GM18868 (cell line): ENCODE measurements around the gene GOLGA3.
"Not testable (repeated sequence)": the region's sequence is repeated elsewhere in the genome, so short reads cannot be mapped to it uniquely, and the experiment has no call there.

Source experiments
- ATAC-seq: cut with Tn5 transposase; IDR thresholded peaks from one replicate; pipeline ENCODE4 v1.9.1; 2021; ENCODE audit warnings: mild to moderate bottlenecking, moderate library complexity; ENCODE audit not compliant: unreplicated experiment

The GOLGA3 gene

DNA sequence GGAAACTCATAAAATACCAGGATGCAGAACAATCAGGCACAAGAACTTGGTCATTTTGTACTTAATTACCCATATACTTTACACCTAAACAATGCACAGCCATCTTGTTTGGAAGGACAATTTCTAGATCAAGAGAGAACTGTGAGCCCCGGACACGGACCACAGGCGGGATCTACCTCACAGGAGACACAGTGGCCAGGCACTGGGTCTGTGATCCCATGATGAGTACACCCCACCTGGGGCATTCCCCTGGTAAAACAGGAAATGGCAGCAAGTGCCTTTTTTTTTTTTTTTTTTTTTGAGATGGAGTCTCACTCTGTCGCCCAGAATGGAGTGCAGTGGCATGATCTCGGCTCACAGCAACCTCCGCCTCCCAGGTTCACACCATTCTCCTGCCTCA, 15.2 kb downstream of the GOLGA3 start:
- no peak for ATAC-seq

DNA sequence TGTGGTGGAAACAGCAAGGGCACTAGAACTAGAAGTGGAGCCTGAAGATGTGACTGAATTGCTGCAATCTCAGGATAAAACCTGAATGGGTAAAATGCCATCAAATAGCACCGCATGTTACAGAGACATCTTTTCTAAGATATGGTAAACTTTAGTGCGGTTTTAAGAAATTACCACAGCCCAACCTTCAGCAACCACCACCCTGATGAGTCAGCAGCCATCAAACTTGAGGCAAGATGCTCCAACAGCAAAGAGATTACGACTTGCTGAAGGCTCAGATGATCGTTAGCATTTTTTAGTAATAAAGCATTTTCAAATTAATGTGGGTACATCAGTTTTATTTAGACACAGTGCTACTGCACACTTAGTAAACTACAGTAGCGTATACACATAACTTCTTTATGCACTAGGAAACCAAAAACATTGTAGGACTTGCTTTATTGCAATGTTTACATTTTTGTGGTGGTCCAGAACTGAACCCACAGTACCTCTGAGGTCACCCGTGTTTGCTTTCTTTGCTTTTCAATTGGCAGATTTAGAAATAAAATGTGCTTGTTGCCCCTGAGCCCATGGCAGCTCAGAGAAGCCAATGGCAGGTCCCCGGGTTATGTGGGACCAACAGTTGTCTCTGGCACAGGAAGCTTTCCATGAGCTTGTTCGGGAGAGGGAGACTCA, 15.9 kb downstream of the GOLGA3 start:
- ATAC-seq = no peak

DNA sequence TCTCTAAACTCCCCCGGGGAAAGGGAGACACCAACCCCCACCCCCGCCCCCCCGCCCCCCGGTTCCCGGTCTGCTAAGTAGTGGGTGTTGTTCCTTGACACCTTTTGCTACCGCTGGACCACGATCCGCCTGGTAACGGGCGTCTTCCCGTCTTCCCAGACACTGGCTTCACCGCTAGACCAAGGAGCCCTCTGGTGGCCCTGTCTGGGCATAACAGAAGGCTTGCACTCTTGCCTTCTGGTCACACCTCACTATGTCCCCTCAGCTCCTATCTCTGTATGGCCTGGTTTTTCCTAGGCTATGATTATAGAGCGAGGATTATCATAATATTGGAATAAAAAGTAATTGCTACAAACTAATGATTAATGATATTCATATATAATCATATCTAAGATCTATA, 19.3 kb downstream of the GOLGA3 start:
- ATAC-seq = not testable (repeated sequence)

DNA sequence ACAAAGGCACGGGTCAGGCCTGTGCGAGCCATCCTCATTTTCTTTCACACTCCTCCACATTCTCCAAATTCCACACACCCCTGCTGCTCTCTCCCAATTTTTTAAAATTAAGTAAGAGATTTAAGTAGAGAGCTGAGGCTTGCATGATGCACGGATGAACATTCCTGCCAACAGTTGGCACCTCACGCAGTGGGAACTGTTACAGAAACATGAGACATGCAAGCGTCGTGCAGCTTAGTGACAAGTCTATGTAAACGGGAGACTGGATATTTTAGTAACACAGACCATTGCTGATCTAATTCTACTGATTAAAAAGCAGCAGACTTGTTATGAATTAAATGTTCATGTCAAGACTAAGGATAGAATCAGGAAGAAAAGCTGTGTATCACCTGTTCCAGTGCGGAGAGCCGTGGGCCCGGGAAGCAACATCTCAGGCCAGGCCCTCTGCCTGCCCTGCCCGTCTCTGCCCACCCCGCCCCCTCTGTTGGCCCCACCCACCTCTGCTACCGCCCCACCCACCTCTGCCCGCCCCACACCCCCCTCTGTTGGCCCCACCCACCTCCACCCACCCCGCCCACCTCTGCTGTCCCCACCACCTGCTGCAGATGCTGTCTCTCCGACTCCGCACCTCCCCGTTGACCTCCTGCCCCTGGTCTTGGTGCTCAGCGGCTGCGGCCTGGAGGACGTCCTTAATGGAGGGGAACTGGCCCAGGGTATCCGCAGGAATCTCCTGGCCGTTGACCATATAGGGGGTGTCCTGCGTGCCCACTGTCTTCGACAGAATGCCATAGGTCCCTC, 21.2 kb downstream of the GOLGA3 start:
- no peak for ATAC-seq

DNA sequence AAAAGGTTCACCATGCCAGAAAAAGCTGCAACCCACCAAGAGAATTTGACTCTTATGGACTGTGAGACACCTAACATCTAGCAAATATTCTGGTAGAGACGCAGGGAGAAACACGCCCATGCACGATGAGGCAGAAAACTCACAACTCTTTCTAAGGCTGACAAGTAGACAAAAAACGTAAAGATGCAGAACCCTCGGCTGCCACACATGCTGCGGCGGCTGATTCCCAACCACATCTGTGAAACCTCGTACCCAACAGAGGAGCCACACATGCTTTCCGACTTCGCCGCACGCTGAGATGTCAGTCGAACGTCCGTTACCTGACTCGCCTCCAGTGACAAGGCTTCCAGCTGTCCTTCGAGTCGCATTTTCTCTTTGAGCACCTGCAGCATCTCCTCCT, 21.8 kb downstream of the GOLGA3 start:
- ATAC-seq = no peak

DNA sequence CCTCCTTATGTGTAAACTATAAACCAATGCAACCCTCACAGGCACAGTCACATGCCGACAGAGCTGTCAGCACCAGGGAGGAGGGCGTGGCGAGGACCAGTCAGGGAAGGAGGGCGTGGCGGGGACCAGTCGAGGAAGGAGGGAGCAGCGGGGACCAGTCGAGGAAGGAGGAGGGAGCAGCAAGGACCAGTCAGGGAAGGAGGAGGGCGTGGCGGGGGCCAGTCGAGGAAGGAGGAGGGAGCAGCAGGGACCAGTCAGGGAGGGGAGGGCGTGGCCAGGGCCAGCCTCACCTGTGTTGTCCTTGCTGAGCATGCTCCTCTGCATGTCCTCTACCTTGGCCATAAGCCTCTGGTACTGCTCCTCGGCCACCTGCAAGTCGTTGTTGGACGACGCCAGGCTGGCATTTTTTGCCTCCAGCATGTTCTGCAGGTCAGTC, 24.2 kb downstream of the GOLGA3 start:
- ATAC-seq = no peak

DNA sequence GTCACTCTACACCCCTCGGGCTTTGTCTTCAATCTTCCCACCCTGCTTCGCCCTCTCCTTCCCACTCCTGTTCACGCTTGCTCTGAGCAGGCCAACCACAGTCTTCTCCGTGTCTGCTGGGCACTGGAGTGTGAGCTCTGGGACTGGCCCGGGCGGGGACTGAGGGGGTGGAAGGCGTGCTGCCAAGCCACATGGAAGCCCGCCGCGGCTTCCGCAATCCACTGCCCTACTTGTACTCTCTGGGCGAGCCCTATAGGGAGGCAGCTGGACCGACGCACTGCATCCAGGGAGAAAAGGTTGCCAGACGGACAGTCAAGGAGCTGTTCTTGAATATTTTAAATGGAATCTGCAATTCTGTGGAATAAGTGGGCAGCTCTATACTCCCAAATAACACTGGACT, 24.8 kb downstream of the GOLGA3 start:
- no peak for ATAC-seq

DNA sequence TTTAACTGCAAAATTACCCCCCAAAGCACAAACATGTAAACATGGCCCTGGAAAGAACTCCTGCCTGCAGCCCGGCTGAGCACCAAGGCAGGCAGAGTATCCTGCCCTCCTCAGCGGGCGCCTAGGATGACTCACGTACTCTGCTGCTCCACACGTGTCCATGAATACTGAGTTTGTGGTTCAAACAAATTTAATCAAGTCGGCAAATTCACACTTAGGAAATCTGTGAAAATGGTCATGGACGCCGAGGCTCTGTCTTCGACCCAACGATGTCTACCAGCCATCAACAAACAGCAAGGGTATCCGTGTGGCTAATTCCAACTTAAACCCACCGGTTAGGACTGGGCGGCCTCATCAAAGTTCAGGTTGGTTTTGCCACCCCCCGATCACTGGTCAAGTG, 25.5 kb downstream of the GOLGA3 start:
- ATAC-seq = no peak

DNA sequence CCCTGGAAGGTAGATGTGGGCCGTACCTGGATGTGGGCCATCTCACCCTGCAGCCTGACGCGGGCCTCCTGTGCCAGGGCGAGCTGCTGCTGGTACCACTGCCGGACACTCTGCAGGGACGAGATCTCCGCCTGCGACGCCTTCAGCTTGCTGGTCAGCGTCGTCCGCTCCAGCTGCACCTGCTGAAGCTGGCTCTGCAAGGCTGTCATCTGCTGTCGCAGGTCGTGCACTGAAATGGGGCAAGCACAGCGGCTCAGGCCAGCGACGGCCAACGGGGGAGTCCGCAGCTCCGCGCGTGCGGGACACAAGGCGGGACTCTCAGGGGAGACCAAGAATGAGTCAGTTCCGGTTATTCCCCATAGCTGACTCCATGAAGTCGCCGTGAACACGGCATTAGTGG, 26.9 kb downstream of the GOLGA3 start:
- no peak for ATAC-seq

DNA sequence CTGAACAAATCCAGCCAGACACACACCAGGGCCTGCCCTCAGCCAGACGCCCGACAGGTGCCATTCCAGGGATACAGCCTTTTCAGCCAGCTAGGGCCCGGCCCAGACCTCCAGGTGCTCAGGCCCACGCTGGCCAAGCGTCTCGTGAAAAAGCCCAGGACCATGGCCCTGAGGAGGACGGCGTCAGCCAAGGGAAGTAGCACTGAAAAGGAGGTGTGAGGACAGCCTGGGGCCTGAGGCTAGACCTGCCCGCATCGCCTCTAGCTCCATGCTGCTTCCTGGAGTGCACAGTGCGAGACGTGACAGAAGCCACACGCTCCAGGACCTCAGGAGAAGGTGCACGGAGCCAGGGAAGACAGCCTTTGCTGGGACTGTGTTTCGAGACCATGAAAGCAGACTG, 29.8 kb downstream of the GOLGA3 start:
- ATAC-seq = no peak

DNA sequence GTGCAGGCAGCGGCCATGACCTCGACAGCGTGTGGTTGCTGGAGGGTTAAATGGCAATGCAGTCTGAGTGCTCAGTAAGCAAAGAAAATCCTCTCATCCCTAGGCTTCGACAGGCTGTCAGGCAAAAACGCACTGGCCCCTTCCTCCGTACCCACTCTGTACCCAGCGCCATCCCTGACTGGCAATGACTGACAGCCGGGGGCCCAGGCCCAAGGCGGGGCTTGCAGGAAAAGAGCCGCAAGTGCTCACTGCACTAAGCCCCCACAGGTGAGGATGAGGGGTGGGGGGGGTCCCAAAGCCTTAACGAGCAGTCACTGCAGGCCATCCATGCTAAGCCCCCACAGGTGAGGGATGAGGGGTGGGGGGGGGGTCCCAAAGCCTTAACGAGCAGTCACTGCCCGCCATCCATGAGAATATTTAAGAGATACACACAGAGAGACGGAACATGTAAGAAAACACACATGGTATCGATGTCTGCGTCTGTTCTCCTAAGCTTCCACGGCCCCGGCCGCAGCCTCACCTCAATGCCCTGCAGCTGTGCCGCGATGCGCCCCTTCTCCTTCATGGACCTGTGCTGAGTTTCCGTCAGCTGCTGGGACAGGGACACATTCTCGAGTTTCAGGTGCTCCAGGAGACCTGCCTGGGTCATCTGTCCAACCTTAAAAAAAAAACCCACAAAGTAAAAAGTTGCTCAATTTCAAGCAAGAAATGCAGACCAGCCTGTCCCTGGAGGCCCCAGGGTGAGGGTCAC, 30.7 kb downstream of the GOLGA3 start:
- ATAC-seq = no peak

DNA sequence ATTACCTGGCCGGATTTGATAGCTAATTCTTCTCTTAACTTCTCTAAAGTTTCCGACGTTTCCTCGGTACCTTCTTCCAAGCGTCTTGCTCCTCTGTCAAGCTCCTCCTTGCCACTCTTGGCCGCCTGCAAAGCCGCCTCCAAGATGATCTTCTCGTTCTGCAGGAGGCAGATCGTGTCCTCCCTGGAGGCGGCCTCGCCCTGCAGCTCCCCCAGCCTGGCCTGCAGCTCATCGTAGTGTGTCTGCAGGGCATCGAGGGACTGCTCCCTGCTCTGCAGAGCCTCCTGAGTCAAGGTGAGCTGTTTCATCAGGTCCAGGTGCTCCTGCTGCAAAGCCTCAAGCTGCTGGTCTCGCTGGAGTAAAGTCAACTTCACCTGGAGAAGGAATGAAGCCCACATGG, 32.8 kb downstream of the GOLGA3 start:
- ATAC-seq = no peak

DNA sequence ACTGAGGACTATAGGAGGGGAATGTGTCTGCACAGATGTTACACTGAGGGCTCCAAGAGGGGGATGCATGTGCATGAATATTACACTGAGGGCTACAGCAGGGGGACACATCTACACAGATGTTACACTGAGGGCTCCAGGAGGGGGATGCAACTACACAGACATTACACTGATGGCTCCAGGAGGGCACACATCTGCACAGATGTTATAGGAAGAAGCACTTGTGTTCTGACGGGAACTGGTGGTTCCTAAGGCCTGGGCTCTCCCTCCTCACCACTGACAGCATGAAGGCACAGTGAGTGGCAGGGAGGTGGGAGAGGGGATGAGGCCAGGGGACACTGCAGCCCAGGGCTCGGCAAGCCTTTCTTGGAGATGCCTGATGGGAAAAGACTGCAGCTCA, 36.7 kb downstream of the GOLGA3 start:
- not testable (repeated sequence) for ATAC-seq

DNA sequence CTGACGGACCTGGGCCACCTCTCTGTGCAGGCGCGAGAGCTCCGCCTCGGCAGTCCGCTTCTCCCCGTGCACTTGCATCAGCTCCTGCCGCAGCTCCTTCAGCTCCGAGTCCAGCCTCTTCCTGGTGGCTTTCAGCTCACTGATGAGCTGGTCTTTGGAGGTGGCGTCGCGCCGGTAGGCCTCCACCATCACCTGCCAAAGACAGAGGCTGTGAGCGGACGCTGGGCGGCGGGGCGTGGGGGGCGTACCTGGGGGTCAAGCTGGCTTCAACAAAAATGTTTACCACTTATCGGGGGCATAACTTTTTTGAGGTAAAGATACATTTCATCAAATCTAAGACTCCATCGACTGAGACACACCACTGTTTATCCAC, 39.6 kb downstream of the GOLGA3 start:
- ATAC-seq = no peak

DNA sequence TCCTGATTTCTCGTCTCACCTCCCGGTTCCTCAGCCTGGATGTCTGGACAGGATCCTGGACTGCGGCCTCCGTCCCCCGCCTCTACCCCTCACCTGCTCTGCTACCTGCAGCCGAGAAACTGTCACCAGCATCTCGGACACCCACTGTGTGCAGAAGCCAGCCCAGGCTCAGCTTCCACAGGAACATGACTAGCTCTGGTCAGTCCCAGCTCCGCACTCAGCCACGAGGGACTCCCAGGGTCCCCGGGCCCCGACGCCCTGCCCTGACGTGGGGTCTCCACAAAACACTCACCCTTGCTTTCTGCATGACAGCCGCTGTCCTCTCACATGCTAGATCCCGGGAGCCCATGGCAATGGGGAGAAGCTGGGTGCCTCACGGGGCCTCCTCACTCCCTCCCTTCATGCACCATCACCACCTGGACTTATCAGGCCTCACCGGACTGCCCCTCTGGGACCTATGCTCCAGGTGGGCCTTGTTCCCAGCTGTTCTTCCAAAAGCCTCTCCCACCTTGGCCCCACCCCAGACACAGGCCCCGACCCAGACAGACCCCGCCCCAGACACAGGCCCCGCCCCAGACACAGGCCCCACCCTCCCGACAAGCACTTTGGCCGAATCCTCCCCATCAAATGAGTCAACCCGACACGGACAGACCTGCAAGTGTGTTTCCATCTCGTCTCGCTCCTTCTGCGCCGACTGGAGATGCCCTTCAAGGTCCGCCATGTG, 40.1 kb downstream of the GOLGA3 start:
- ATAC-seq = no peak

DNA sequence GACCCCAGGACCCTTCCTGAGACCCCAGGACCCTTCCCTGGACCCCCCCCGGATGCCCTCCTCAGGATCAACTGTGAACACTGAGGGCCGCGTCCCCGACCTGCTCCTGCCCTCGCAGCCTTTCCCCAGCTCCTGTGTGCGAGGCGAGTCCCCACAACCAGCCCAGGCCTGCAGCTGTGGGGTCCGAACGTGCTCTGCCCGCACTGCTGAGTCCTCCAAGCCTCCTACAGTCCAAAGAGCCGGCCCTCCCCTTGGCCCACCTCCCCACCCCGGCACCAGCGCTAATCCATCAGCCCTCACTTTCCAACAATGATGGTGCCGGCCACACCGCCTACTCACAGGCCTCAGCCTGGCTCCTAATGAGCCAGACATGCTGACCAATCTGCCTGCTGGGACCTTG, 40.8 kb downstream of the GOLGA3 start:
- no peak for ATAC-seq

DNA sequence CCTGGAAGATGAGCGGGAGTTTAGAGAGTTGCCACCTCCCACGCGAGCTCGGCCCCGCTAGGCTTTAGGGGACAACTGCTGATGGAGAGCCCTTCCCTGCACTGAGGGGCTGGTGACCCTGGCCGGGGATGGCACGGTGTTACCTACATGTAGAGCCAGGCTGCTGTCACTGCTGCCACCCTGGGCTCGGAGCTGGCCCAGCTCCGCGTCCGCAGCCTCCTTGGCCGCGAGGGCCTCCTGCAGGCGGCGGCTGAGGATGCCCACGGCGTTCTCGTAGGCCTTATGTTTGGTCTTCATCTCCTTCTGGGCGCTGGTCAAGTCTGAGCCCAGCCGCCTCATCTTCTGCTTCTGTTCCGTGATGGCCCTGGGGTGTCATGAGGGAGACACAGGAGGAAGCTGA, 42.5 kb downstream of the GOLGA3 start:
- ATAC-seq = no peak

DNA sequence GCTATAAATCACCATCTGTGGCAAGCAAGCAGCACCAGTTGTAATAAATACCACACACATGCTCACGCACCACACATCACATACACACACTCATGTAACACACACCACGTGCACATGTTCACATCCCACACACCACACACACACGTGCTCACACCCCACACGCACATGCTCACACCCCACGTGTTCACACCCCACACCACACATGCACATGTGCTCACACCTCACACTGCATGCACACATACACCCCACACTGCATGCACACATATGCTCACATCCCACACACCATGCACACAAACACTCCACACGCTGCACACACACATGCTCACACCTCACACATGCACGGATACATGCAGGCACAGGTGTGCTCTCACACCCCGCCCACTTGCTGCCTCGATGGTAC, 44.1 kb downstream of the GOLGA3 start:
- no peak for ATAC-seq

DNA sequence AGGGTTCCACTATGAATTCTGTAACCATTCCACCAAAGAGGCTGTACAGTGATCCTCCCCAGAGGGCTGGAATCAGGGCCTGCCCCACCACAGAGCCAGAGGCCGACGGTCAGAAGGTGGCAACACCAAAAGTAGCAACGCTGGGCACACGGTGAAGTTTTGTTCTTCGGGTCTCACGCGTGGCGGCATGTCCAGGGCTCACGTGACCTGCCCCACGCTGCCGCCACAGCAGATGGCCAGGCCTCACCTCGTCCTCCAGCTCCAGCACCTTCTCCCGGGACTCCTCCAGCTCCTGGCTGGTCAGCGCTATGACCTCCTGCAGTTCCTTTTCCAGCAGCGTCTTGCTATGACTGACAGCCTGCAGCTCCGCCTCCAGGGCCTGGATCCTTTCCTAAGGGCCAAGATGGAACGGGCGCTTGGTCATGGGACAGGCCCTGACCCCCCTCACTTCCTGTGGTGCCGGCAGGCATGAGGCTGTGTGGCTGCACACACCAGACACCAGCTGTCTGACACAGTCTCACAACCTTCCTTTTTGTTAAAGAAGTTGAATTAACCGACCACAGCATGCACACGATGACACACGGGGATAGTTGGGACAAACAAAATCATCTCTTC, 44.6 kb downstream of the GOLGA3 start:
- no peak for ATAC-seq

DNA sequence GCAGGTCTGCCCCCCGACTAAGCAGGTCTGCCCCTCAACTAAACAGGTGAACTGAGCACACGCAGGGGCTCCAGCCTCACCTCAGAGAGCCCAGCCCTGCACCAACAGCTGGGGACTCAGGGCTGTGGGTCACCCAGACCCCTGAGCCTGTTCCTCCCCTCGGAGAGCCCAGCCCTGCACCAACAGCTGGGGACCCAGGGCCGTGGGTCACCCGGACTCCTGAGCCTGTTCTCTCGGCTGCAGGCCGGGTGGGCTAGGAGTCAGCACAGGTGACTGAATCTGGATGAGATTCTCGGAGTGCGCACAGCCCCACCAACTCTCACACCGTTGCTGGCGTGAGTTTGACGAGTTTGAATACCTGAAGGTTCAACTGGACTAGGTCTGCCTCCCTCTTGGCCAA, 46.7 kb downstream of the GOLGA3 start:
- no peak for ATAC-seq
